ENCODE measurements around the gene TUBGCP6.

Gene TUBGCP6

DNA sequence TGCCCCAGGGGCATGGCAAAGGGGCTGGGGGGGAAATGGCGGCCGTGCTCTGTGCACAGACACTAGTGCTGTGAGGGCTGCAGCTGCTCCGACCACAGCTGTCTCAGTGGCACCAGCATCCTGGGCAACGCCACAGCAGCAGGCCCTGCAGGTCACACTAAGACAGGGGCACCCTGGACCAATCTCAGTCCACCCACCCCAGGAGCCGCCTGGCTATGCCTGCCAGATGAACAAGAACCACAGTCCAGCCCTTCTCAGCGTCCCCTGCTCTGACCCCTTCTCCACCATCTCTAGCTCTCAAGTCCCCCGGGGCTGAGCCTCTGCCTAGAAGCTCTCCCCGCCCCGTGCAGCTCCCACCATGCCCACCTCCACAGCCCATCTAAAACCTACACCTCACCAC, 16.5 kb downstream of the TUBGCP6 start:
- TF ChIP-seq ZNF384 (IDR thresholded peaks at IDR 0.05): no peak
- TF ChIP-seq BHLHE40 (IDR thresholded peaks at IDR 0.05; ENCODE audit: borderline replicate concordance): no peak
- TF ChIP-seq SUZ12 (IDR thresholded peaks at IDR 0.05): no peak
- TF ChIP-seq ARNT (IDR thresholded peaks at IDR 0.05): no peak
- no peak for TF ChIP-seq SP1 (IDR thresholded peaks at IDR 0.05)
- no peak for TF ChIP-seq L3MBTL2 (conservative IDR thresholded peaks at IDR 0.05)
- TF ChIP-seq, protein P1, sequence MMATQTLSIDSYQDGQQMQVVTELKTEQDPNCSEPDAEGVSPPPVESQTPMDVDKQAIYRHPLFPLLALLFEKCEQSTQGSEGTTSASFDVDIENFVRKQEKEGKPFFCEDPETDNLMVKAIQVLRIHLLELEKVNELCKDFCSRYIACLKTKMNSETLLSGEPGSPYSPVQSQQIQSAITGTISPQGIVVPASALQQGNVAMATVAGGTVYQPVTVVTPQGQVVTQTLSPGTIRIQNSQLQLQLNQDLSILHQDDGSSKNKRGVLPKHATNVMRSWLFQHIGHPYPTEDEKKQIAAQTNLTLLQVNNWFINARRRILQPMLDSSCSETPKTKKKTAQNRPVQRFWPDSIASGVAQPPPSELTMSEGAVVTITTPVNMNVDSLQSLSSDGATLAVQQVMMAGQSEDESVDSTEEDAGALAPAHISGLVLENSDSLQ (IDR thresholded peaks at IDR 0.05): no peak
- TF ChIP-seq CTBP1 (IDR thresholded peaks at IDR 0.05; ENCODE audit: borderline replicate concordance): no peak
- no peak for TF ChIP-seq TARDBP (IDR thresholded peaks at IDR 0.05)
- no peak for TF ChIP-seq LEF1 (IDR thresholded peaks at IDR 0.05; ENCODE audit: borderline replicate concordance)
- no peak for TF ChIP-seq HDGF (IDR thresholded peaks at IDR 0.05; ENCODE audit: borderline replicate concordance)
- TF ChIP-seq ELF4 (IDR thresholded peaks at IDR 0.05): no peak
- no peak for TF ChIP-seq FOXK2 (IDR thresholded peaks at IDR 0.05)
- no peak for TF ChIP-seq NFRKB (IDR thresholded peaks at IDR 0.05)
- no peak for TF ChIP-seq FOXA1 (IDR thresholded peaks at IDR 0.05)
- TF ChIP-seq FOXM1 (IDR thresholded peaks at IDR 0.05; ENCODE audit: borderline replicate concordance): no peak
- ChIA-PET CTCF (interaction anchor here (0.6 kb wide), 1 partner anchor 99 kb away, joined by 3 read pairs; no protein-coding TSS in a partner anchor), POLR2A (no interaction called here)
- no peak for DNase-seq (ENCODE audit: extremely low spot score)

DNA sequence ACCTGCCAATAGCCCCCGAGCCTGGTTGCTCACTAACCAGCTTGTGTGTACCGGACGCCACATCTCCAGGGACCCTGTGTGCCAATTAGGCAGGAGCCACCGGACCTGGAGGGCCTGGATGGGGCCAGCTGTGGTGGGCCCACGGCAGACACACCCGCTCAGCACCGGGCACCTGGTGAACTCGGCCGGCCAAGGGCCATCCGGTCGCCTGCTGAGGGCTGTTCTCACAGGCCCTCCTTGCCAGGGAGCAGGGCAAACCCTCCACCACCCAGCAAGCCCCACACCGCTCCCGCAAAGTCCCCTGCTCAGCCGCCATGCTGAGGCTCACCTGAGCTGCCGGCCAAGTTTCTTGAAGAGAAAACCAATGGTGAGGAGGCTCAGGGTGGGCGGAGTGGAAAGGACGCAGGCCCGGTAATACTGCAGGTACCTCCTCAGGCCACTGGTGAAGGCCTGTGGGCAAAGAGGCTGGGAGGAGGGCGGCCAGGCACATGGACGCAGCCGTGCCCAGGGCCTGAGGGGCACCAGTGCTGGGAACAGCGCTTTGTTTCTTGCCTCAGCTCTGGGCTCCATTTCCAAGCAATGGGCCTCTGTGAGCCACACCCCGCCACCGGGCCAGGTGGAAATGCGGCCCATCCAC, 17.1 kb downstream of the TUBGCP6 start:
- TF ChIP-seq HDGF (IDR thresholded peaks at IDR 0.05; ENCODE audit: borderline replicate concordance) (no peak), SUZ12 (IDR thresholded peaks at IDR 0.05) (no peak), ARNT (IDR thresholded peaks at IDR 0.05) (no peak), FOXM1 (IDR thresholded peaks at IDR 0.05; ENCODE audit: borderline replicate concordance) (no peak), ZNF384 (IDR thresholded peaks at IDR 0.05) (no peak), FOXK2 (IDR thresholded peaks at IDR 0.05) (no peak), NFRKB (IDR thresholded peaks at IDR 0.05) (no peak), L3MBTL2 (conservative IDR thresholded peaks at IDR 0.05) (no peak), LEF1 (IDR thresholded peaks at IDR 0.05; ENCODE audit: borderline replicate concordance) (no peak), TARDBP (IDR thresholded peaks at IDR 0.05) (no peak), SP1 (IDR thresholded peaks at IDR 0.05) (no peak), ELF4 (IDR thresholded peaks at IDR 0.05) (no peak), CTBP1 (IDR thresholded peaks at IDR 0.05; ENCODE audit: borderline replicate concordance) (no peak)
- TF ChIP-seq, protein P1 (IDR thresholded peaks at IDR 0.05): no peak
- no peak for DNase-seq (ENCODE audit: extremely low spot score)
- ChIA-PET CTCF (interaction anchor here (0.6 kb wide), 1 partner anchor 100 kb away, joined by 3 read pairs; no protein-coding TSS in a partner anchor), POLR2A (no interaction called here)

DNA sequence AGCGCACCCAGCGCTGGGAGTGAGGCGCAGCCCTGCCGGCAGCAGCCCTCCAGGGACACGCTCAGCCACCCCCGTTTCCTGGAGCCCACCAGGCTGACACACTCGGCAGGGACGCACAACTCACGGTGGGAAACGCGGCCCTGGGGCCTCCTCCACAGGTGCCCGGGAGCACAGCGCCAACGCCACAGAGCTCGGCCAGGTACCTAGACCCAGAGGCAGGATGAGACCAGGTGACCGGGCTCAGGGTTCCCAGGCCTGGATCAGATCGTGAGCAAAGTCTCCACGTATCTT, 18.0 kb downstream of the TUBGCP6 start:
- no peak for DNase-seq (ENCODE audit: extremely low spot score)
- ChIA-PET CTCF (no interaction called here), POLR2A (no interaction called here)
- TF ChIP-seq FOXM1 (IDR thresholded peaks at IDR 0.05; ENCODE audit: borderline replicate concordance) (no peak), ELF4 (IDR thresholded peaks at IDR 0.05) (no peak), HDGF (IDR thresholded peaks at IDR 0.05; ENCODE audit: borderline replicate concordance) (no peak), FOXK2 (IDR thresholded peaks at IDR 0.05) (no peak), FOXA1 (IDR thresholded peaks at IDR 0.05) (no peak), BHLHE40 (IDR thresholded peaks at IDR 0.05; ENCODE audit: borderline replicate concordance) (no peak), ZNF384 (IDR thresholded peaks at IDR 0.05) (no peak), TARDBP (IDR thresholded peaks at IDR 0.05) (no peak), SUZ12 (IDR thresholded peaks at IDR 0.05) (no peak), LEF1 (IDR thresholded peaks at IDR 0.05; ENCODE audit: borderline replicate concordance) (no peak), ARNT (IDR thresholded peaks at IDR 0.05) (no peak), SP1 (IDR thresholded peaks at IDR 0.05) (no peak), L3MBTL2 (conservative IDR thresholded peaks at IDR 0.05) (no peak), NFRKB (IDR thresholded peaks at IDR 0.05) (no peak), CTBP1 (IDR thresholded peaks at IDR 0.05; ENCODE audit: borderline replicate concordance) (no peak)
- TF ChIP-seq, protein P1 (IDR thresholded peaks at IDR 0.05): no peak

DNA sequence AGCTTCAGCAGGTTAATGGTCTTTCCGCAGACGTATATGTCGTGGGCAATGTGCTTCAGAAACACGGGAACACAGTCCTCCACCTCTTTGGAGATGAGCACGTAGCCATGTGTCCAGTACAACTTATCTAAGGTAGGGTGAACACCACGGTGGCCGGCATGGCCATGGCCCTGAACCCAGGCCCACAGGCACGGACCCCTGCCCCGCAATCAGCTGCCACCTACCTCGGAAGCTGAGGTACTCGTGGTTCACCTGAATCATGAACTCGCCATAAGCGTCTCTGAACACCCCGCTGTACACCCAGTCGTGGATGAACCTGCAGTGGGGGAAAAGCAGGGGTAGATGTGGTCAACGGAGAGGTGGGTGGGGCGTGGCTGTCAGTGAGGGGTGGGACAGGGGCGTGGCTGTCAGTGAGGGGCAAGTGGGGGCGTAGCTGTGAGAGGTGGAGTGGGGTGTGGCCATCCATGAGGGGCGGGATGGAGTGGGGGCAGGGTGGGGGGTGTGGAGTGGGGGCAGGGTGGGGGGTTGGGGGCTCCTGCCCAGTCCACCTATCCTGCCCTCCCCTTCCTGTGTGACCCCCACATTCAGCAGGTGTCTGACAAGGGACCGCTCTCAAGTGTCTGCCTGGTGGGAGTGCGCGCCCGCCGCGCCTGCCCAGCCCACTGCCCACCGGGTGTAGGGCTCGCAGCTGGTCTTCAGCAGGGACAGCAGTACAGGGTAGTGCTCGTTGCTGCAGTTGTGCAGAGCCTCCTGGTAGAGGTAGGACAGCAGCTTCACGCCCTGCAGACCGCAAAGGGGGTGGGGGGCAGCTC, 18.6 kb downstream of the TUBGCP6 start:
- ChIA-PET POLR2A (no interaction called here), CTCF (no interaction called here)
- DNase-seq (ENCODE audit: extremely low spot score): no peak
- TF ChIP-seq FOXM1 (IDR thresholded peaks at IDR 0.05; ENCODE audit: borderline replicate concordance) (no peak), TARDBP (IDR thresholded peaks at IDR 0.05) (no peak), SP1 (IDR thresholded peaks at IDR 0.05) (no peak), FOXK2 (IDR thresholded peaks at IDR 0.05) (no peak), ELF4 (IDR thresholded peaks at IDR 0.05) (no peak), LEF1 (IDR thresholded peaks at IDR 0.05; ENCODE audit: borderline replicate concordance) (no peak), CTBP1 (IDR thresholded peaks at IDR 0.05; ENCODE audit: borderline replicate concordance) (no peak), L3MBTL2 (conservative IDR thresholded peaks at IDR 0.05) (no peak)
- TF ChIP-seq, protein P1 (IDR thresholded peaks at IDR 0.05): no peak
